HG03571 (cell line): ENCODE measurements around the gene ADAMTS10.
"Not testable (repeated sequence)": the region's sequence is repeated elsewhere in the genome, so short reads cannot be mapped to it uniquely, and the experiment has no call there.

ENCODE experiments used
- ATAC-seq: cut with Tn5 transposase; IDR thresholded peaks from one replicate; pipeline ENCODE4 v1.9.1; 2021; ENCODE audit not compliant: unreplicated experiment

The ADAMTS10 gene

DNA sequence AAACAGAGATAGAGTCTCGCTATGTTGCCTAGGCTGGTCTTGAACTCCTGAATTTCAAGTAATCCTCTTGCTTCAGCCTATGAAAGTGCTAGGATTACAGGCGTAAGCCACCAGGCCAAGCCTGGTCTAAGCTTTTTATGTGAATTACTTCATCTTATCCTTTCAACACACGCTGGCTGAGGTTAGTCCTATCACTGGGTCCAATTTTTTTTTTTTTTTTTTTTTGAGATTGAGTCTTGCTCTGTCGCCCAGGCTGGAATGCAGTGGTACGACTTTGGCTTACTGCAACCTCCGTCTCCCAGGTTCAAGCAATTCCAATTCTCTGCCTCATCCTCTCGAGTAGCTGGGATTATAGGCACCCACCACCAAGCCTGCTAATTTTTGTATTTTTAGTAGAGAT is 43.7 kb downstream of the ADAMTS10 start:
- ATAC-seq: no peak

DNA sequence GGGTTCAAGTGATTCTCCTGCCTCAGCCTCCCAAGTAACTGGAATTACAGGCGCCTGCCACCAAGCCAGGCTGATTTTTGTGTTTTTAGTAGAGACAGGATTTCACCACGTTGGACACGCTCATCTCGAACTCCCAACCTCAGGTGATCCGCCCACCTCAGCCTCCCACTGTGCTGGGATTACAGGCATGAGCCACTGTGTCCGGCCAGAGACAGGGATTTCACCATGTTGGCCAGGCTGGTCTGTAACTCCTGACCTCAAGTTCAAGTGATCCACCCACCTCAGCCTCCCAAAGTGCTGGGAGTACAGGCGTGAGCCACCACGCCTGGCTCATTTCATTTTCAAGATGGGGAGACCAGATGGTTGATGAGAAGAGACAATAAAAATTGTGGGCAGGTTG is 45.6 kb downstream of the ADAMTS10 start:
- not testable (repeated sequence) for ATAC-seq

DNA sequence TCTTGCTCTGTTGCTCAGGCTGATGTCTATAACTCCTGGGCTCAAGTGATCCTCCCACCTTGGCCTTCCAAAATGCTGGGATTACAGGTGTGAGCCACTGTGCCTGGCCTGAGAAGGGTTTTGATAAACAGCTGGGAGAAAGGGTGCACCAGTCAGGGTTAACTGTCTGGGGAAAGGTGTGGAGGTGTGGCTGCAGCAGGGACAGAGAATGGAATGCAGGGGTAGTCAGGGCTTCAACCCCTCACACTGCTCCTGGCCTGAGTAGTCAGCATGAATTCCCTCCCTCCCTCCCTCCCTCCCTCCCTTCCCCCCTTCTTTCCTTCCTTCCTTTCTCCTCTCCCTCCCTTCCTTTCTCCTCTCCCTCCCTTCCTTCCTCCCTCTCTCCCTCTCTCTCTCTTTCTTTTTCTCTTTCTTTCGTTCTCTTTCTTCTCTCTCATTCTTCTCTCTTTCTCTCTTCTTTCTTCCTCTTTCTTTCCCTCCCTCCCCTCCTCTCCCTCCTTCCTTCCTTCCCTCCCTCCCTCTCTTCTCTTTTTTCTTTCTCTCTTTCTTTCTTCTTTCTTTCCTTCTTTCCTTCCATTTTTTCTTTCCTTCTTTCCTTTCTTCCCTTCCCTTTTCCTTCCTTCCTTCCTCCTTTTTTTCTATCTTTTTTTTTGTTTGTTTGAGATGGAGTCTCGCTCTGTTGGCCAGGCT is 49.3 kb downstream of the ADAMTS10 start:
- ATAC-seq: no peak

DNA sequence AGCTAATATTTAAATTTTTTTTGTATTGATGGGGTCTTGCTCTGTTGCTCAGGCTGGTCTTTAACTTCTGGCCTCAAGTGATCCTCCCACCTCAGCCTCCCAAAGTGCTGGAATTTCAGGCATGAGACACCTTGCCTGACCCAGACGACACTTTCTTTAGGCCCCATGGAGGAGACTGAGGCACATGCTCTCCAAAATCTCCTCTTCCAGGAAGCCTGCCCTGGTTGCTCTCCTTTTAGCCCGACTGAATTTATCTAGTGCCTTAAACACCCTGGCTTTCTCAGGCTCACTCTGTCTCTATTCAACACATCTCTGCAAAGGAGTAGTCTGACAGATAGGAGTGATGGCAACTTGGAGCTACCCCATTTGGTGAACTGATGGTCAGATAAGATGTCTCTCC is 52.2 kb downstream of the ADAMTS10 start:
- no peak for ATAC-seq

DNA sequence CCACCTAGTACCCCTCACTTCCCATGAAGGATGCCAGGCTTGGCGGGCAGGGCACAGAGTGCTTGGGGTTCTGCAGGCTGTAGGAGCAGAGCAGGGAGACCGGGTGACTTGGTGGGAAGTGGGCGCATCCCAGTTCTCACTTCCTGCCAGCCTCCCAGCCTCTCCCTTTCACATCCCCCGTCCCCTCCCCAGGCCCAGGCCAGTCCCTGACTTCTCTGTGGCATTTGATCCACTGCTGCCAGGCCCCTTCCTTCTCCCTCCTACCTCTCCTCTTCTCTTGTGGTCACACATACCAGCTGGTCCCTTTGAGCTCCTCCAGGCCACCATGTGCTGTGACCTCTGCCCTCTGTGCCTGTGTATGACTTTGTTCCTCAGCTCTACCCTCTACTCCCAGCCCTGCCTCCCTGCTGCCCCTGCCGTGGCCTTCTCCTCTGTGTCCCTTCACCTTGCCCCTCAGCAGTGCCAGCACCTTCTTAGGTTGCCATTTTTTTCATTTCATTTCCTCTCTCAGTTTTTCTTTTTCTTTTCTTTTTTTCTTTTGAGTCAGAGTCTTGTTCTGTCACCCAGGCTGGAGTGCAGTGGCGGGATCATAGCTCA is 52.8 kb downstream of the ADAMTS10 start:
- ATAC-seq: no peak

DNA sequence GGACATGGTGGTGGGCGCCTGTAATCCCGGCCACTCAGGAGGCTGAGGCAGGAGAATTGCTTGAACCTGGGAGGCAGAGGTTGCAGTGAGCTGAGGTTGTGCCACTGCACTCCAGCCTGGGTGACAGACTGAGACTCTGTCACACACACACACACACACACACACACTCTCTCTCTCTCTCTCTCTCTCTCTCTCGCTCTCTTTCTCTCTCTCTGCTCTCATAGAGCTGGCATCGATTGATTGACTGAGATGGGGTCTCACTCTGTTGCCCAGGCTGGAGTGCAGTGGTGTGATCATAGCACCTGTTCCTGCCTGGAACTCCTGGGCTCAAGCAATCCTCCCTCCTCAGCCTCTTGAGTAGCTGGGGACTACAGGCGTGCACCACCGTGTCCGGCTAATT is 56.8 kb downstream of the ADAMTS10 start:
- not testable (repeated sequence) for ATAC-seq

DNA sequence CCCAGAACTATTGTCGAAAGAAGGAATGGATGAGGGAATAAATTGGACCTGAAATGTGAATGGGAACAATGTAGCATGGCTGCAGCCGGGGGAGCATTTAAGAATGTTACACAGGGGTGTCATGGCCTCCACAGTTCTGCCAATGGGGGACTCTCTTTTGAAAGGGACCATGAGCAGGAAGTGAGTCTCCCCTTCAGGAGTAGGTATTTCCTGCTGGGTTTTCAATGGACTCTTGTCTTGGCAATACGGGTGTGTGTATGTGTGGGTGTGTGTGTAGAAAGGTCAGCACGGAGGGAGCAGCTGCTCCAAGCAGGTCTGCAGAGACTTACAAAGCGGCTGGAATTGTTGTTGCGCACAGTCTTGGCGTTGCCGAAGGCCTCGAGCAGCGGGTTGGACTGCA is 57.7 kb downstream of the ADAMTS10 start:
- no peak for ATAC-seq

DNA sequence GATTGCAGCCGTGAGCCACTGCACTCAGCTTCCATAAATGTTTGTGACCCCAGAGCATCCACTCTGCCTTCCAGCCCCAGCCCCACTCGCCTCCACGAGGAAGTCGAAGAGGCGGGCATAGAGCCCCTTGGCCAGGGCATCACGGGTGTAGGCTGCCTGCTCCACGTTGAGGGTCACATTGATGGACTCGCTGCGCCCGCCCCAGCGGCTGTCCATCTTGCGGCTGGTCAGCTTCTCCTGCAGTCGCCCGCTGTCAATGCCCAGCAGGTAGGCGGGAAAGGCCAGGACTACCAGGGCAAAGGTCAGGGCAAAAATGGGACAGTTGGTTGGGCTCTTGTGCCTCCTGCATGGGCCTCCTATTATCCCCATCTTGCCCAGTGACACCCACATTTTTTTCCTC is 60.4 kb downstream of the ADAMTS10 start:
- ATAC-seq: no peak

DNA sequence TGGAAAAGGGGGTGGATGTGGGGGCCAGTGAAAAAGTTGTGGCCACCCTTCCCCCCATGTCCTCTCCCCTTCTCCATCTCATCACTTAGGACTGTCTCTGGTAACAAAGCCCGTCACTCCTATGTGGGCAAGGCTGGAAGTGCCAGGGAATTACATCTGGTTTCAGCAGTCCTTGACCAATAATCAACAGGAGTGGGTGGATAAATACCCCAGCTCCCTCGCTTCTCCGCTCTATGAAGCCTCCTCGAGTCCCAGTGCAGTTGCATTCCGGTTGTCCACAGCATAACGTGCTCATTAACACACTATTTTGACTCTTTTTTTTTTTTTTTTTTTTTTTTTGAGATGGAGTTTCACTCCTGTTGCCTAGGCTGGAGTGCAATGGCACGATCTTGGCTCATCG is 64.8 kb downstream of the ADAMTS10 start:
- no peak for ATAC-seq

DNA sequence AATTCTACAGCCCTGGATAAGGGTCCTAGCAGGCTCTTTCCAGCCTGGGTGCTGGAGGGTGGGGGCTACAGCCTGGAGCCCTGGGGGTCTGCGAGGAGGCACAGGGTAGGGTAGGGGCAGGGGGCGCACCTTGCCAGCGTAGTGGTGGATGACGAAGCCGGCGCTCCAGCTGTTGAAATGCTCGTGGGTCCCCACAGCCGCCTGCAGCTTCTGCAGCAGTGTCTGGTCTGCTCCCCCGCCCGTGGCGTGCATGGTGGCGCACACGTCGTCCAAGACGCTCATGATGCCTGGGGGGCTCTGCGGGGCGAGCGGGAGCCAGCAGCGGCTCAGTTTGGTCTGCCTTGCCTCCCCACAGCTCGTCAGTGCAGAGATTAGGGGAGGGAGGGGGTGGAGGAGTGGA is 66.3 kb downstream of the ADAMTS10 start:
- ATAC-seq: no peak

DNA sequence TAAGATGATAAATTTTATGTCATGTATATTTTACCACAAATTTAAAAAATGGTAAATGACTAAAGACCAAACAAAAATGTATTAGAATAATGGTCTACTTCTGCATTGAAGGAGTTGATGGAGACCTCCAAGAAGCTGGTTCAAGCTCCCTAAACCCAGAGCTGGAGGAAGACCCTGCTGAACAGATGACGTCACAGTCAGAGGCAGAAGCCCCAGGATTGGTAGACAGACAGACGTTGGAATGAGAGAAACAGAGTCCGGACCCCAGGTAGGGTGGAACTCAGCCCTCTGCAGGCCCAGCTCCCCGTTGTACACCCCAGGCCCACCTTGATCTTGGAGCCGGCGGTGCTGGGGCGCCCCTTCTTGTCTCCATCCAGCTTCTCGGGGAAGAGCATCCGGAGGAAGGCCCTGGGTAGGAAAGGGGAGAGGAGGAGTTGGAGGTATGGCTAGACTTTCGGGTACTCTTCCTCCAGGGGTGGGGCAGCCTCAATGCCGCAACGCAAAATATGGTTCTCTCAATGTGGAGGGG is 70.8 kb downstream of the ADAMTS10 start:
- ATAC-seq: no peak

DNA sequence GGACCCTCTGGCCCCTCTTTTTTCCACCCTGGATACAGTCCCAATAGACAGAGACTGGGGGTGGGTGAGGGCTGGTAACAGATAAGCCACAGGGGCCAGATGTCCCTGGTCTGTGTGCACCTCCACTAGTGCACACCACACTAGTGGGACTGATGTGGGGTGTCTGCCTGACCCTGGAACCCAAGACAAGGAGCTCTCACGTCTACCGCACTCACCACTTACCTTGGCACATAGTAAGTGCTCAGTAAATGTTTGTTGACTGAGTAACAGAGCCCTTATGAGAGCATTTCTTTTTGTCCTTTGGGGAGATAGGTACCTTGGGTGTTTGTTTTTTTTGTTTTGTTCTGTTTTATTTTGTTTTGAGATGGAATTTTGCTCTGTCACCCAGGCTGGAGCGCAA is 73.4 kb downstream of the ADAMTS10 start:
- ATAC-seq: no peak

DNA sequence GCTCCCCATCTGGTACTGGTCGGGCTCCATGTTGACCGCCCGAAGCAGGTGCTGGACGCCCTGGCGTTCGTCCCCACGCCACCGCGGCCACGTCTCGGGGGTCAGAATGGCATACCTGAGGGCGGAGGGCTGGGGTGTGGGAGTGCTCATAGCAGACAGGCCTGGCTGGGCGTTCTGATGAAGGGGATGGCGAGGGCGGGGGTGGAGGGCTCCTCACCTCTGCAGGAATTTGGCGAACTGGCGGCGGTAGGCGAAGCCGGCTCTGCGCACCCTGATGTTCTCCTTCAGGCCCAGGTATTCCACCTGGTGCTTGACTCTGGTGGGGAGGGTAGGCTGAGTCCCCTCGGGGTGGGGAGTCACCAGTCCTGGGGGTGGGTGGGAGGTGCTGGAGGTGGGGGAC is 74.2 kb downstream of the ADAMTS10 start:
- ATAC-seq: no peak

DNA sequence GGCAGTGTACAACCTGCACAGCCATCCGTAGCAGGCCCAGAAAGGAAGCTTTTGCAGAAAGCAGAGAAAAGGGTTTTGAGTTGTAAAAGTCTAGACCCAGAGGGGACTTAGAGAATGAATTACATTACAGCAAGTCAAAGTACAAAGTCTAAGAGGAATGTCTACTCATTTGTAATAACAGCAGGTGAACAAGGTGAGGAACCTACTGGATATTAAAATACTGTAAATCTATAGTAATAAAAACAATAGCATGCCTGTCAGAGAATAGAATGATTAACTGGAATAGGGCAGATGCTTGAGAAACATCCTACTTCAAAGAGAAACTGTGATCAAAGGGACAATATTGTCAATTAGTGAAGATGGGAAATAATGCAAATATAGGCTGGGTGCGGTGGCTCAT is 78.3 kb downstream of the ADAMTS10 start:
- no peak for ATAC-seq

DNA sequence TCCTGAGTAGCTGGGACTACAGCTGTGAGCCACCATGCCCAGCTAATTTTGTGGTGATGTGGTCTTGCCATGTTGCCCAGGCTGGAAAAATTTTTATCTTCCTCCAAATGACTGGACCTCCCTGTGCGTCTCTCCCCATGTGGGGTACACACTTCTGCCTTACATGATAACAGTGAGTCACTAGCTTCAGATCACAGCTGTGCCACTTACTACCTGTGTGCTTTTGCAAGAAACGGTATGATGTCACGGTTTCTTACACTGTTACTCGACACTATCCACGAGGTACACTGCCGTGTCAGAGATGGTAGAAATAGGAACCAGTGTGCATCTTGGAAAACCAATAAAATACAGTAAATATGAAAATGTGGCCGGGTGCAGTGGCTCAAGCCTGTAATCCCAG is 79.0 kb downstream of the ADAMTS10 start:
- ATAC-seq: no peak
